Measurements from ENCODE around the gene OSBPL9. TPM values are rescaled to one million over a fixed set of nuclear protein-coding genes. Genes with fewer than 3 reads are reported as not detected.

The OSBPL9 gene
- total and polyA plus RNA-seq, 10 of the 15 experiments (the other 5 are each of a cell fraction or from before 2014, with no cell fraction given): 25.9 to 156 (median 108) TPM

DNA sequence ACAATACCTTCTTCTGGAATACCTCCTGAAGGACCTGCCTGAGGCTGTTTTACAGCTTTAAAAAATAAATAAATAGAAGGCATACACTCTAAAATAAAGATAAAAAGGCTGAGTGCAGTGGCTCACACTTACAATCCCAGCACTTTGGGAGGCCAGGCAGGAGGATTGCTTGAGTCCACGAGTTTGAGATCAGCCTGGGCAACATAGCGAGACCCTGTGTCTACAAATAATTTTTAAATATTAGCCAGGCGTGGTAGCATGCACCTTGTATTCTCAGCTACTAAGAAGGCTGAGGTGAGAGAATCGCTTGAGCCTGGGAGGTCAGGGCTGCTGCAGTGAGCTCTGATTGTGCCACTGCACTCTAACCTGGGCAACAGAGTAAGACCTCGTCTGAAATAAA is 75.0 kb downstream of the OSBPL9 start:
- no peak for ATAC-seq
- 86% methylated on average over 5 of the region's 5 CpGs for WGBS (ENCODE audit: insufficient coverage, insufficient replicate concordance, low lambda C conversion rate, missing lambda C conversion rate)
- no peak for TF ChIP-seq SMAD1 (IDR thresholded peaks at IDR 0.05; ENCODE audit: low read depth, partially characterized antibody)
- no peak for TF ChIP-seq ATF7 (IDR thresholded peaks at IDR 0.05; ENCODE audit: low read depth)
- no peak for TF ChIP-seq POLR2A (IDR thresholded peaks at IDR 0.05; ENCODE audit: low read depth, low read length)
- TF ChIP-seq, protein P1, sequence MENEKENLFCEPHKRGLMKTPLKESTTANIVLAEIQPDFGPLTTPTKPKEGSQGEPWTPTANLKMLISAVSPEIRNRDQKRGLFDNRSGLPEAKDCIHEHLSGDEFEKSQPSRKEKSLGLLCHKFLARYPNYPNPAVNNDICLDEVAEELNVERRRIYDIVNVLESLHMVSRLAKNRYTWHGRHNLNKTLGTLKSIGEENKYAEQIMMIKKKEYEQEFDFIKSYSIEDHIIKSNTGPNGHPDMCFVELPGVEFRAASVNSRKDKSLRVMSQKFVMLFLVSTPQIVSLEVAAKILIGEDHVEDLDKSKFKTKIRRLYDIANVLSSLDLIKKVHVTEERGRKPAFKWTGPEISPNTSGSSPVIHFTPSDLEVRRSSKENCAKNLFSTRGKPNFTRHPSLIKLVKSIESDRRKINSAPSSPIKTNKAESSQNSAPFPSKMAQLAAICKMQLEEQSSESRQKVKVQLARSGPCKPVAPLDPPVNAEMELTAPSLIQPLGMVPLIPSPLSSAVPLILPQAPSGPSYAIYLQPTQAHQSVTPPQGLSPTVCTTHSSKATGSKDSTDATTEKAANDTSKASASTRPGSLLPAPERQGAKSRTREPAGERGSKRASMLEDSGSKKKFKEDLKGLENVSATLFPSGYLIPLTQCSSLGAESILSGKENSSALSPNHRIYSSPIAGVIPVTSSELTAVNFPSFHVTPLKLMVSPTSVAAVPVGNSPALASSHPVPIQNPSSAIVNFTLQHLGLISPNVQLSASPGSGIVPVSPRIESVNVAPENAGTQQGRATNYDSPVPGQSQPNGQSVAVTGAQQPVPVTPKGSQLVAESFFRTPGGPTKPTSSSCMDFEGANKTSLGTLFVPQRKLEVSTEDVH (IDR thresholded peaks at IDR 0.05; ENCODE audit: low read depth, partially characterized antibody): no peak
- no peak for TF ChIP-seq RUNX3 (IDR thresholded peaks at IDR 0.05; ENCODE audit: low read length)
- TF ChIP-seq CBX3 (IDR thresholded peaks at IDR 0.05; ENCODE audit: borderline replicate concordance, low read depth): no peak
- no peak for TF ChIP-seq ZNF217 (IDR thresholded peaks at IDR 0.05)
- TF ChIP-seq, protein P2, sequence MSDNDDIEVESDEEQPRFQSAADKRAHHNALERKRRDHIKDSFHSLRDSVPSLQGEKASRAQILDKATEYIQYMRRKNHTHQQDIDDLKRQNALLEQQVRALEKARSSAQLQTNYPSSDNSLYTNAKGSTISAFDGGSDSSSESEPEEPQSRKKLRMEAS (IDR thresholded peaks at IDR 0.05; ENCODE audit: low read depth, low read length): no peak
- no peak for TF ChIP-seq ZNF622 (IDR thresholded peaks at IDR 0.05)
- TF ChIP-seq STAT3 (IDR thresholded peaks at IDR 0.05; ENCODE audit: low read depth, low read length): no peak
- no peak for TF ChIP-seq FOXK2 (IDR thresholded peaks at IDR 0.05)
- no peak for TF ChIP-seq JUND (IDR thresholded peaks at IDR 0.05; ENCODE audit: low read depth, low read length)
- TF ChIP-seq HDGF (IDR thresholded peaks at IDR 0.05): no peak
- no peak for TF ChIP-seq POLR2AphosphoS5 (IDR thresholded peaks at IDR 0.05; ENCODE audit: low read length)
- no peak for TF ChIP-seq KAT2A (conservative IDR thresholded peaks at IDR 0.05; ENCODE audit: control insufficient read depth, low read depth, low read length)
- TF ChIP-seq, protein P3, sequence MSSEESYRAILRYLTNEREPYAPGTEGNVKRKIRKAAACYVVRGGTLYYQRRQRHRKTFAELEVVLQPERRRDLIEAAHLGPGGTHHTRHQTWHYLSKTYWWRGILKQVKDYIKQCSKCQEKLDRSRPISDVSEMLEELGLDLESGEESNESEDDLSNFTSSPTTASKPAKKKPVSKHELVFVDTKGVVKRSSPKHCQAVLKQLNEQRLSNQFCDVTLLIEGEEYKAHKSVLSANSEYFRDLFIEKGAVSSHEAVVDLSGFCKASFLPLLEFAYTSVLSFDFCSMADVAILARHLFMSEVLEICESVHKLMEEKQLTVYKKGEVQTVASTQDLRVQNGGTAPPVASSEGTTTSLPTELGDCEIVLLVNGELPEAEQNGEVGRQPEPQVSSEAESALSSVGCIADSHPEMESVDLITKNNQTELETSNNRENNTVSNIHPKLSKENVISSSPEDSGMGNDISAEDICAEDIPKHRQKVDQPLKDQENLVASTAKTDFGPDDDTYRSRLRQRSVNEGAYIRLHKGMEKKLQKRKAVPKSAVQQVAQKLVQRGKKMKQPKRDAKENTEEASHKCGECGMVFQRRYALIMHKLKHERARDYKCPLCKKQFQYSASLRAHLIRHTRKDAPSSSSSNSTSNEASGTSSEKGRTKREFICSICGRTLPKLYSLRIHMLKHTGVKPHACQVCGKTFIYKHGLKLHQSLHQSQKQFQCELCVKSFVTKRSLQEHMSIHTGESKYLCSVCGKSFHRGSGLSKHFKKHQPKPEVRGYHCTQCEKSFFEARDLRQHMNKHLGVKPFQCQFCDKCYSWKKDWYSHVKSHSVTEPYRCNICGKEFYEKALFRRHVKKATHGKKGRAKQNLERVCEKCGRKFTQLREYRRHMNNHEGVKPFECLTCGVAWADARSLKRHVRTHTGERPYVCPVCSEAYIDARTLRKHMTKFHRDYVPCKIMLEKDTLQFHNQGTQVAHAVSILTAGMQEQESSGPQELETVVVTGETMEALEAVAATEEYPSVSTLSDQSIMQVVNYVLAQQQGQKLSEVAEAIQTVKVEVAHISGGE (CRISPR knock-in tag; IDR thresholded peaks at IDR 0.05): no peak
- no peak for TF ChIP-seq YBX1 (IDR thresholded peaks at IDR 0.05)
- no peak for TF ChIP-seq RBBP5 (conservative IDR thresholded peaks at IDR 0.05)

More for the DNA sequence above, 75.0 kb downstream of the OSBPL9 start:
- Histone ChIP-seq H3K79me2 (ENCODE audit: control insufficient read depth, insufficient read depth, low read length) (no peaks in the 10 kb centered on the region), H4K20me1 (ENCODE audit: control insufficient read depth, insufficient read depth) (no peaks in the 10 kb centered on the region), H3K36me3 (ENCODE audit: control insufficient read depth in 2 of 2, insufficient read depth in 2 of 2, low read length in 1 of 2) (no peaks in the 10 kb centered on the region), H2AFZ (ENCODE audit: control insufficient read depth, low read depth, low read length) (no peak overlapping the region), H3K9ac (ENCODE audit: control insufficient read depth, insufficient read depth, low read length) (no peak overlapping the region), H3K27me3 (replicated peaks in 1 of 2; ENCODE audit: control insufficient read depth in 2 of 2, insufficient read depth in 2 of 2, low read length in 1 of 2) (no peaks in the 10 kb centered on the region), H3K9me3 (replicated peaks; ENCODE audit: control insufficient read depth, insufficient read depth, low read length) (no peaks in the 10 kb centered on the region), H3K4me1 (ENCODE audit: control insufficient read depth, insufficient read depth, low read length) (peaks cover 7% of the 10 kb centered on the region), H3K4me2 (ENCODE audit: control insufficient read depth, insufficient read depth) (no peak overlapping the region), H3K27ac (ENCODE audit: control insufficient read depth, insufficient read depth) (no peak overlapping the region), H3K4me3 (no peak overlapping the region)
- DNase-seq (ENCODE audit: low read depth, low spot score) (no peak), FAIRE-seq (no peak)
- ChIA-PET SMC1A (ENCODE audit: uncharacterized antibody, unreplicated experiment) (interaction anchor here (1.2 kb wide), 1 partner anchor 29 kb away, joined by 3 read pairs; no protein-coding TSS in a partner anchor), CTCF (interaction anchor here (1.1 to 2.7 kb wide), 5 partner anchors 12 to 77 kb away, joined by 3 to 12 read pairs (median 3); no protein-coding TSS in a partner anchor), RAD21 (ENCODE audit: unreplicated experiment) (no interaction called here), POLR2A (interaction anchor here (0.6 to 1.3 kb wide), 3 partner anchors 37 to 72 kb away, joined by 3 read pairs; no protein-coding TSS in a partner anchor)
- intact Hi-C loops (cut with micrococcal nuclease; ENCODE audit: unreplicated experiment) (no loop called here), in situ Hi-C loops (cut with MboI) (no loop called here)
- no TSS peak for BruUV-seq (replicated peaks)
